ENCODE data around the gene NAA10. TPM values are rescaled to one million over a fixed set of nuclear protein-coding genes. Genes with fewer than 3 reads are reported as not detected.

NAA10 gene
- total RNA-seq, 1 donor from 2014 or later = 94.4 TPM

DNA sequence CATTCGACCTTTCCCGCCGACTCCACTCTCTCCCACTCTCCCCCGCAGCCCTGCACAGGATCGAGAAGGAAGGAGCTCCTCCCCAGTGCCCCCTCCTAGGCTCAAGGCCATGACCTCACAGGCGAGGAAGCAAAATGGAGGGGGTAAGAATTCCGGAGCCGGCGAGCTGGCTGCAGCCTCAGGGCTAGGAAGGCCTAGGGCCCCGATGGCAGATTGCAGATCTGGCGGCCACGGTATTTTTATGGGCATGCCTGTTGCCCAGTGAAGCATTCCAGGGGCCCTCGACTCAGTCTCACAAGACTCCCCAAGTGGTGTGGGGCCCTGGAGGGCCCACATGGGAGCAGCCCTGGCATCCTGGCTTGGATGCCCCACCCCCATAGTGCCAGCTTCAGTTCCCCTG, 47.9 kb downstream of the NAA10 start:
- intact Hi-C loops (cut with micrococcal nuclease) = no loop called here

DNA sequence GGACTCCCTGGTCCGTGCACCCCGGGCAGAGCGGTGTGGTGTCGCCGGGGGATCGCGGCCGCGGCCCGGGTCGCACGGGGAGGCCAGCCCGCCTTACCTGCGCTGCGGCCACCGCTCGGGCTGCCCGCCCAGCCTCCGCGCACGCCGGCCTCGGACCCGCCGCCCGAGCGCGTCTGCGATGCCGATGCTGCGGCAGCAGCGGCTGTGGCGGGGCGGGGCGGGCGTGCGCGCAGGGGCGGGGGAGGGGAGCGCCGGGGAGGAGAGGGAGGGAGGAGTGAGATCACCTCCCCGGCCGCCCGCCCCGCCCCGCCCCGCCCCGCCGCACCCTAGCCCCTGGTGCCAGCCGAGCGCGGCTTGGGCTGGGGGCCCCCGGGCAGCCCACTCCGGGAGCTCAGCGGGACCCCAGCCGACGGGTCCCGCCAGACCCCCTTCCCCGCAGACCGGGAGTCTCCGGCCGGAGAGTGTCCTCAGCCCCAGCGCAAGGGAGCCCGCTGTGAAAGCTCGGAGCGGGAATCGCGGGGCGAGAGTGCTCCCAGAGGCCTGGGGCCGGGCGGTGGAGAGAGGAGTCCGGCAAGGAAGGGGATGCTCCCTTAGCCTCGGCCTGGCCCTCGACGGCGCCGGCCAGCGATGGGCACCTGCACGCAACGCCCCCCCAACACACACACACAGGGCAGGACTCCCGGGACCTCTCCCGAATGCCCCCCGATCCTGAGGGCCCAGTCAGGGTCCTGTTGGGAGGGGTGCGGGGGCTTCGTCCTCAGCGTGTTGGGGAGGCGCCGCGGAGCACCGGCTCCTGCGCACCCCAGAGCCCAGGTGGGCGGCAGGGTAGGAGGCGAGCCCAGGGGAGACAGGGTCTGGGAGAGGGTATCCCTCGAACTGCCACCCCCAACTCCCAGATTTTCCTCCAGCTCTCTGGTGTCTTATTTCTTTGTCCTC, 48.6 kb downstream of the NAA10 start, which contains the start of gene L1CAM:
TSS of gene L1CAM (minus strand) at position 206 of the 936 bp plus-strand sequence. CDS start 10,337 bp downstream, outside the sequence.
- intact Hi-C loops (cut with micrococcal nuclease) = no loop called here

DNA sequence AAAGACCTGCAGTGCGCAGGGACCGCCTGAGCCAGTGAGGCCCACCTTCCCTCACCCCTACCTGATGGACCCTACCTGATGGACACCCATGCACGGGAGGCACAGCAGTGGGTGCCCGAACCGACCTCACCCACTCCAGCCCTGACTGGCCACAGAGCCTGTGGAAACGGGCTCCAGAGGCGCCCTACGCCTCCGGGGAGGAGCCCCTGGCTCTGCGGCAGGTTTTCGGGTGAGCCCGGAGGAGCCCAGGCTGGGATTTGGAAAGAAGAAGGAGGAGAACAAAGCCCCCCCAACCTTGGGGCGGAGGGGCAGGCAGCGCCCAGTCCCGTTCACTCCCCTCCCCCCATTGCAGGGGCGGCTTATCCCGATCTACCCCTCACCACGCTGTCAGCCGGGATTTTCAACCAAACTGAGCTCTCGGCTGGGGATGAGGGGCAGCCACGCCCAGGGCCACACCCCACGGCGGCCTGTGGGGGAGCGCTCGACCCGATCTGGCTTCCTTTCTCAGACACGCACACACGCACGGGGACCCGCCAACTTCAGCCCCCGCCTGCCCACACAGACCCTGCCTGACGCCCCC, 49.5 kb downstream of the NAA10 start:
- intact Hi-C loops (cut with micrococcal nuclease) = no loop called here

DNA sequence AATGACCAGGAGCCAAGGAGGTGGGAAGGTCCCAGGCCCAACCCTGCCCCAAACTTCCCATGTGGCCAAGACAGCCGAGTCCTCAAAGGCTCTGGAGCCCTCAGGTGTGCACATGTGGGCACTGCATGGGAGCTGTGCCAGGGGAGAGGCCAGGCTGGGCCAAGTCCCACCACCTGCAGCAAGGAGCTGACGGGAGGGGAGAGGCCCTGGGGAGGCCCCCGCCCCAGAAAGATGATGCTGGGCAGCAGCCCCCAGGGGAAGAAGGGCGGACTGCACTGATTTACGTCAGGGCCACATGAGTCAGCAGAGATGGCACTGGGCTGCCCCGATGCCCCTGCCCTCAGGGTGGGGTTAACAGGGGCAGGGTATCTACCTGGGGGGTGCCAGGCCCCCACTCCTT, 50.2 kb downstream of the NAA10 start:
- intact Hi-C loops (cut with micrococcal nuclease) = no loop called here

DNA sequence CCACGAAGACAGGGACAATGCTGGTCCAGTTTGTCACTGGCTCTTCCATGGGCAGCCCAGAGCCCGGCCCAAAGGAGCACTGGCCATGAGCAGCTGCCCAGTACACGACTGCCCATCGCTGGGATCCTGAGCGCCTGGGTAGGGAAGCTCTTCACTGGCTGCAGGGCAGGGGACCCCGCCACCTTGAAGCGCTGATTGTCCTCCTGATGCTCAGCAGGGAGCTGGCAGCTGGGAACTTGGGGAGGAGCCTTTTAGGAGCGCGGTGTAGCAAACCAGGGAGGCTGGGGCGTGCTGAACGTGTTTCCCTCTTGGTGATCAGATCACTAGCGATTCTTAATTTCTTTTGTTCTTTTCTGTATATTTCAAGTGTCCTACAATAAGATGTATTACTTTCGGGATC, 50.7 kb downstream of the NAA10 start:
- intact Hi-C loops (cut with micrococcal nuclease) = no loop called here

DNA sequence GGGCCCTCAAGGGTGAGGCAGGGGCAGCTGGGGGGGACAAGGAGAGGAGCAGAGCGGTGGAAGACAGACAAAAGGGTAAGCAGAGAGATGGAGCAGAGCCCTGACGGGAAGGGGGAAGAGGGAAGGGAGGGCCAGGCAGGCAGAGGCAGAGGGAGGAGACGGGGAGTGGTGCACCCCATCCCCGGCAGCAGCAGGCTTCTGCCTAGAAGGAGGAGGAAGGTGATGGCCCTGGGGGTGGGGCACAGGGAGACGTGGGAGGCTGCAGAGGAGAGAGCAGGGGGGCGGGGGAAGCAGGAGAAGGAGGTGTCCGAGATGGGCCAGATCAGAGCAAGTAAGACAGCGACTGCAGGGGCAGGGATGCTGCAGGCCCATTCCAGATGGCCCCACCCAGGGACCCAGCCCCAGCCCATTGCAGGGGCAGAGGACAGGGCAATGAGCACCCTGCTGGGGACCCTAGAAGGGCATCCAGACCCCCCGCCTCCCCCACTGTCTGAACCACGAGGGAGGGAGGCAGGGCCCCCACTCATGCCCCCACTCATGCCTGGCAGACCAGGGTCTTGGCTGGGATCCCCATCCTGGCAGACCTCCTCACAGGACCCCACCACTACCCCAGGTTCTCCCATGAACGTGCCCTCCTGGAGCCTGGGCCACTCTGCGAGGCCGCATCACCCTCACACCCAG, 51.5 kb downstream of the NAA10 start:
- intact Hi-C loops (cut with micrococcal nuclease) = no loop called here

DNA sequence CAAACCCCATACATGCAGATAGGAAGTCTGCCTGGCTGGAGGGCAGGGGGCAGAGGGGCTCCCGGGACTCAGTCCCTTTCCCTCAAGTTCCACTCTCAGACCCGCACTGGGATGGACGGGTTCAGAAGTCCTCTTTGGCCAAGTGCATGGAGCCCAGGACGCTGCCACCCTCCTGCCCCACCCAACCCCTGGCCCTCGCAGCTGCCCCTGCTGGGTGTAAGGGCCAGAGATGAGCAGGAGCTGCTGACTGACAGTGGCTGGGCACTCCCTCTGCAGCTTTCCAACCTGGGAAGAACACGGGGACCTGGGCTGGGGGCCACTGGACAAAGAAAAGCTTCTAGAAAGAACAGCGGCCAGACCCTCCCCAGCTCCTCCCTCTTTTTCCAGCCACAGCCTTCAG, 52.3 kb downstream of the NAA10 start:
- intact Hi-C loops (cut with micrococcal nuclease) = no loop called here

DNA sequence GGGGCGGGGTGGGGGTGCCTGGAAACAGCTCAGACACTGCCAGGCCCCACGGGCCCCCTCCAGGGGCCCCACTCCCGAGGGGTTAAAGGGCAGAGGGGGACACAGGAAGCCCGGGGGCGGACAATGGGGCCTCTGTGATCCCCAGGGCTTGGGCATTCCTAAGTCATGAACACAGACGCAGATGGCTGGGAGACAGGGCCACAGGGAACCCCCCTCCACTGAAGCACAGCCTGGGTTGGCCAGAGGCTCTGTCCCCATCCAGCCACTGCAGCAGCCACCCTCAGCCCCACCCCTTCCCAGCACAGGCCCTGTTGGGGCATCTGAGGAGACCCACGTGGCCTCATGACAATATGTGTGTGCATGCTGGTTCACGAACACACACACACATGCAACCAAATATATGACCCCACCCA, 52.7 kb downstream of the NAA10 start:
- intact Hi-C loops (cut with micrococcal nuclease) = no loop called here

DNA sequence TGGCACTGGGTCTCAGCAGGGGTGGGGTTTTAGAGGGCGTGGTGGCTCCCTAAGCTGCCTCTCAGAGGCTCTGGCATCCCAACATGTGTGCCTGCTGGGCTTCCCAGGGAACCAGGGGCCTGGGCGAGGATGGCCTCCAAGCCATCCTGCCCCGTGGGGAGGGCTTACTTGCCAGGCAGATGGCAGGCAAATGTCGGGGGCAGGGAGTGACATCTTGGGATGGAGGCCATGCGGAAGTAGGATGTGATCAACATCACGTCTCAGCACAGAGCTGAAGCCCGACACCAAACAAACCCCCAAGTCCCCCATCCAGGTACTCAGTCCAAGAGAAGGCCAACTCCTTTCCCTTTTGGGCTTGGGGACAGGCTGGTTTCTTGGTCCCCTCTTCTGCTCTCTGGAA, 53.6 kb downstream of the NAA10 start:
- intact Hi-C loops (cut with micrococcal nuclease) = no loop called here

DNA sequence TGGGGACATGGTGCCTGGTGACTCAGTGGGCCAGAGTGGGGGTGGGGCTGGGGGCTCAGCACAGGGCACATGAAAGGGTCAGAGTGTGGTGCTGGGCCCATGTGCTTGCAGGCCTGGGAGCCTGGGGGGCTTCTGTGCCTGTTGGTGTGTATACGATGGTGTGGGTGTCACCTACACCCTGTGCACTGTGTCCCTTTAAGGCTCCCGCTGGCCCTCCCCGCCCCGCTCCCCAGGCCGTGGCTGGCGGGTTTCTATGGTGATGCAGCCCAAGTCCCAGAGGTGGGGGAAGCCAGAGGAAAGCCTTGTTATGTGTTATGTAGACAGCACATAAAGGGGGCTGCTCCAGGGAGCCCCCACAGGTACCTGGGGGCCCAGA, 54.4 kb downstream of the NAA10 start:
- intact Hi-C loops (cut with micrococcal nuclease) = no loop called here

DNA sequence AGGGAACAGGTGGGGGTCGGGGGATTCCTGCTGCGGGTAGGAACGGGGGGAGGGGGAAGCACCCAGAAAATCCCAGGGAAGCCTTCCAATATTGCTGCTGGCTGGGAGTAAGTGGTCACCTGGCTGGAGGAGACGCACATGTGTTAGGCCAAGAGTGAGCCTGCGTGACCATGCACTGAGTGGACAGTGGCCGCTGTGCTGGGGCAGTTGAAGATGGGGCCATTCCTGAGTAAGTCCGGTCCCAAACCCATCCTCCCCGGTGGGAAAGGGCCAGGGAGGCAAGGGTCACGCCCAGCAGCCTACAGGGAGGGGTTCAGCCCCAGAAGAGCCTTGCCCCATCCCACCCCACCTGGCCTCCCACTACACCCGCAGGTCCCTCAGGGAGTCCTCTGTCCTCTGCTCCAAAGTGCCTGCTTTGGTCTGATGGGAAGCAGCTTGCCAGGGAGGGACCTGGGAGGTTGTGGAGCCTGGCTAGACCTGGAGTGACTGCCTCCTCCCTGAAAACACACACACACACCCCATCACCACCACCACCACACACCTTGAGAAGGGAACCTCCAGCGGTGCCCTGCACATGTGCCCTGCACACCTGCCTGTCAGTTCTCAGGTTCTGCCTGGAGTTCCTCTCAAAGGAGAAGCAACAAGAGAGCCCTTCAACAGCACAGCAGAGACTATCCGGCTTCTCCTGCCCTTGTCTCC, 54.9 kb downstream of the NAA10 start:
- intact Hi-C loops (cut with micrococcal nuclease) = loop anchor here (10.0 kb wide), 1 partner anchor 65 kb away; no protein-coding TSS in a partner anchor

Other genes starting within 250 kb of the NAA10 start
- gene SLC6A8, start 247.1 kb downstream of the NAA10 start, total RNA-seq = 1.0 and 1.4 TPM in 2 replicates
- gene BCAP31, start 210.7 kb downstream of the NAA10 start, total RNA-seq = 155 and 157 TPM in 2 replicates
- 12.4 and 13.1 TPM in 2 replicates for gene ABCD1, start 210.2 kb downstream of the NAA10 start, total RNA-seq
- 1.2 and 1.9 TPM in 2 replicates for gene PLXNB3, start 170.8 kb downstream of the NAA10 start, total RNA-seq
- not detected in 2 replicates for gene SRPK3, start 154.0 kb downstream of the NAA10 start, total RNA-seq
- gene IDH3G, start 140.7 kb downstream of the NAA10 start, total RNA-seq = 72.7 and 76.4 TPM in 2 replicates
- 287 and 297 TPM in 2 replicates for gene SSR4, start 140.4 kb downstream of the NAA10 start, total RNA-seq
- 0.68 and 0.70 TPM in 2 replicates for gene PDZD4, start 104.5 kb downstream of the NAA10 start, total RNA-seq
- 6.3 and 8.5 TPM in 2 replicates for gene L1CAM, start 48.9 kb downstream of the NAA10 start, total RNA-seq
- not detected in 2 replicates for gene AVPR2, start 30.4 kb downstream of the NAA10 start, total RNA-seq
- gene ARHGAP4, start 8.8 kb downstream of the NAA10 start, total RNA-seq = 245 and 265 TPM in 2 replicates
- 10.6 and 12.3 TPM in 2 replicates for gene RENBP, start 9.6 kb upstream of the NAA10 start, total RNA-seq
- gene HCFC1, start 36.8 kb upstream of the NAA10 start, total RNA-seq = 115 and 119 TPM in 2 replicates
- 4.9 and 5.9 TPM in 2 replicates for gene TMEM187, start 37.7 kb upstream of the NAA10 start, total RNA-seq
- 136 and 144 TPM in 2 replicates for gene IRAK1, start 84.9 kb upstream of the NAA10 start, total RNA-seq
- gene MECP2, start 162.7 kb upstream of the NAA10 start, total RNA-seq = 56.7 and 61.9 TPM in 2 replicates
- gene OPN1LW, start 209.2 kb upstream of the NAA10 start, total RNA-seq = not detected in 2 replicates
- gene OPN1MW, start 247.6 kb upstream of the NAA10 start, total RNA-seq = not detected in 2 replicates

Measured in T-helper 2 cell treated with Interferon-gamma antibody and Interleukin-4, amounts not matched to agents 100 ng/mL and 5 ng/mL, for 36 hours (primary cell).